Measurements from ENCODE around the gene ACHE. TPM values are rescaled to one million over a fixed set of nuclear protein-coding genes. Genes with fewer than 3 reads are reported as not detected.
"Not testable (repeated sequence)": the region's sequence is repeated elsewhere in the genome, so short reads cannot be mapped to it uniquely, and the experiment has no call there.

Gene ACHE
- total RNA-seq, 1 experiment from 2014 or later = 3.2 TPM

- Mint-ChIP-seq H3K36me3 (ENCODE audit: insufficient read depth, unreplicated experiment) (no peaks in the 10 kb centered on the region), H3K27me3 (ENCODE audit: unreplicated experiment) (no peaks in the 10 kb centered on the region), H3K4me3 (ENCODE audit: low read depth, unreplicated experiment) (no peak overlapping the region), H3K4me1 (ENCODE audit: low read depth, unreplicated experiment) (peaks cover 16% of the 10 kb centered on the region), H3K9me3 (ENCODE audit: low read depth, unreplicated experiment) (no peaks in the 10 kb centered on the region), H3K27ac (ENCODE audit: unreplicated experiment) (no peak overlapping the region)
- BruUV-seq (replicated peaks) = no TSS peak
- TF ChIP-seq CTCF (IDR thresholded peaks at IDR 0.05; ENCODE audit: unreplicated experiment) = no peak
- DNase-seq = no peak
- CTCF ChIA-PET = no interaction called here
- intact Hi-C loops (cut with micrococcal nuclease; ENCODE audit: unreplicated experiment) = no loop called here
These were observed 38.0 kb upstream of the ACHE start for GRCh38 chr7:100933734-100934133.

DNA sequence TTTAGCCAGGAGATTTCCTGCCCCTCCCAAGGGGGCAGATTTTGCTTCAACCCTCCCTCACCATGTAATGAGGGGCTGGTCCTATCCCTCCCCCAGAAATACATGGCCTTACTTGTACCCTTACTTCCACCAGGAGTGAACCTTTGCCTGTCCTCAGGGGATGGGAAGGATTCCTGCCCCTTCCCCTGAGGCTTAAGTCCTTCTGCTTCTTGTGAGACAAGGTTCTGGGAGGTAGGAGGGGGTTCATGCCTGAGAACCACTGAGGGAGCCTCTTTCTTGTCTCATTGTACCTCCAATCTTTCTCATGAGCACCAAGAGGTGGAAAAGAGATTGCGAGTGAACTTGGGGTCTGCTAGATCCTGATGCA lies 34.1 kb upstream of the ACHE start:
- BruUV-seq (replicated peaks) = no TSS peak
- Mint-ChIP-seq H3K4me1 (ENCODE audit: low read depth, unreplicated experiment) (peaks cover 16% of the 10 kb centered on the region), H3K9me3 (ENCODE audit: low read depth, unreplicated experiment) (no peaks in the 10 kb centered on the region), H3K27ac (ENCODE audit: unreplicated experiment) (no peak overlapping the region), H3K27me3 (ENCODE audit: unreplicated experiment) (no peaks in the 10 kb centered on the region), H3K36me3 (ENCODE audit: insufficient read depth, unreplicated experiment) (no peaks in the 10 kb centered on the region), H3K4me3 (ENCODE audit: low read depth, unreplicated experiment) (no peak overlapping the region)
- intact Hi-C loops (cut with micrococcal nuclease; ENCODE audit: unreplicated experiment) = no loop called here
- CTCF ChIA-PET = interaction anchor here (0.6 kb wide), 1 partner anchor 21 kb away, joined by 8 read pairs; no protein-coding TSS in a partner anchor
- TF ChIP-seq CTCF (IDR thresholded peaks at IDR 0.05; ENCODE audit: unreplicated experiment) = no peak
- DNase-seq = no peak

GRCh38 chr7:100923616-100924015 lies 27.9 kb upstream of the ACHE start:
- DNase-seq; BruUV-seq (replicated peaks); intact Hi-C loops (cut with micrococcal nuclease; ENCODE audit: unreplicated experiment); CTCF ChIA-PET; H3K36me3 Mint-ChIP-seq (ENCODE audit: insufficient read depth, unreplicated experiment); H3K9me3 Mint-ChIP-seq (ENCODE audit: low read depth, unreplicated experiment); H3K4me1 Mint-ChIP-seq (ENCODE audit: low read depth, unreplicated experiment); H3K4me3 Mint-ChIP-seq (ENCODE audit: low read depth, unreplicated experiment); H3K27ac Mint-ChIP-seq (ENCODE audit: unreplicated experiment): not testable (repeated sequence)
- H3K27me3 Mint-ChIP-seq (ENCODE audit: unreplicated experiment) = peaks cover 20% of the 10 kb centered on the region

- intact Hi-C loops (cut with micrococcal nuclease; ENCODE audit: unreplicated experiment) = no loop called here
- H3K36me3 Mint-ChIP-seq (ENCODE audit: insufficient read depth, unreplicated experiment) = no peaks in the 10 kb centered on the region
- no TSS peak for BruUV-seq (replicated peaks)
- no peak for TF ChIP-seq CTCF (IDR thresholded peaks at IDR 0.05; ENCODE audit: unreplicated experiment)
- no peak overlapping the region for H3K27ac Mint-ChIP-seq (ENCODE audit: unreplicated experiment)
- peaks cover 20% of the 10 kb centered on the region for H3K27me3 Mint-ChIP-seq (ENCODE audit: unreplicated experiment)
- H3K4me1 Mint-ChIP-seq (ENCODE audit: low read depth, unreplicated experiment) = peaks cover 7% of the 10 kb centered on the region
- no peak overlapping the region for H3K4me3 Mint-ChIP-seq (ENCODE audit: low read depth, unreplicated experiment)
- CTCF ChIA-PET = no interaction called here
- no peak for DNase-seq
- no peaks in the 10 kb centered on the region for H3K9me3 Mint-ChIP-seq (ENCODE audit: low read depth, unreplicated experiment)
These were observed 25.4 kb upstream of the ACHE start for GRCh38 chr7:100921039-100921438.

GRCh38 chr7:100919779-100920437 lies 24.2 kb upstream of the ACHE start:
- CTCF ChIA-PET; H3K36me3 Mint-ChIP-seq (ENCODE audit: insufficient read depth, unreplicated experiment); H3K4me3 Mint-ChIP-seq (ENCODE audit: low read depth, unreplicated experiment); H3K27ac Mint-ChIP-seq (ENCODE audit: unreplicated experiment); H3K9me3 Mint-ChIP-seq (ENCODE audit: low read depth, unreplicated experiment); intact Hi-C loops (cut with micrococcal nuclease; ENCODE audit: unreplicated experiment); BruUV-seq (replicated peaks); DNase-seq: not testable (repeated sequence)
- Mint-ChIP-seq H3K4me1 (ENCODE audit: low read depth, unreplicated experiment) (peaks cover 13% of the 10 kb centered on the region), H3K27me3 (ENCODE audit: unreplicated experiment) (peaks cover 20% of the 10 kb centered on the region)

GRCh38 chr7:100919335-100919734 lies 23.6 kb upstream of the ACHE start:
- H3K9me3 Mint-ChIP-seq (ENCODE audit: low read depth, unreplicated experiment); DNase-seq; H3K27ac Mint-ChIP-seq (ENCODE audit: unreplicated experiment); H3K4me3 Mint-ChIP-seq (ENCODE audit: low read depth, unreplicated experiment); BruUV-seq (replicated peaks); CTCF ChIA-PET; intact Hi-C loops (cut with micrococcal nuclease; ENCODE audit: unreplicated experiment); H3K36me3 Mint-ChIP-seq (ENCODE audit: insufficient read depth, unreplicated experiment): not testable (repeated sequence)
- Mint-ChIP-seq H3K4me1 (ENCODE audit: low read depth, unreplicated experiment) (peaks cover 18% of the 10 kb centered on the region), H3K27me3 (ENCODE audit: unreplicated experiment) (peaks cover 20% of the 10 kb centered on the region)
